Measurements from ENCODE around the gene GPR4. TPM values are rescaled to one million over a fixed set of nuclear protein-coding genes. Genes with fewer than 3 reads are reported as not detected.

GPR4 gene
- total RNA-seq, 4 donors from 2014 or later, result 3.6 to 9.4 (median 5.6) TPM

- H3K4me1 ChIP-seq, result peaks cover 19 to 41% of the 10 kb centered on the region in 2 donors
- DNase-seq, result no peak
- no peak for TF ChIP-seq POLR2A (IDR thresholded peaks at IDR 0.05)
- TF ChIP-seq, protein P1, sequence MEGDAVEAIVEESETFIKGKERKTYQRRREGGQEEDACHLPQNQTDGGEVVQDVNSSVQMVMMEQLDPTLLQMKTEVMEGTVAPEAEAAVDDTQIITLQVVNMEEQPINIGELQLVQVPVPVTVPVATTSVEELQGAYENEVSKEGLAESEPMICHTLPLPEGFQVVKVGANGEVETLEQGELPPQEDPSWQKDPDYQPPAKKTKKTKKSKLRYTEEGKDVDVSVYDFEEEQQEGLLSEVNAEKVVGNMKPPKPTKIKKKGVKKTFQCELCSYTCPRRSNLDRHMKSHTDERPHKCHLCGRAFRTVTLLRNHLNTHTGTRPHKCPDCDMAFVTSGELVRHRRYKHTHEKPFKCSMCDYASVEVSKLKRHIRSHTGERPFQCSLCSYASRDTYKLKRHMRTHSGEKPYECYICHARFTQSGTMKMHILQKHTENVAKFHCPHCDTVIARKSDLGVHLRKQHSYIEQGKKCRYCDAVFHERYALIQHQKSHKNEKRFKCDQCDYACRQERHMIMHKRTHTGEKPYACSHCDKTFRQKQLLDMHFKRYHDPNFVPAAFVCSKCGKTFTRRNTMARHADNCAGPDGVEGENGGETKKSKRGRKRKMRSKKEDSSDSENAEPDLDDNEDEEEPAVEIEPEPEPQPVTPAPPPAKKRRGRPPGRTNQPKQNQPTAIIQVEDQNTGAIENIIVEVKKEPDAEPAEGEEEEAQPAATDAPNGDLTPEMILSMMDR (IDR thresholded peaks at IDR 0.05), result no peak
- peak overlapping the region in 1 of 3 donors; percentile 75 for H3K27ac ChIP-seq
- intact Hi-C loops (cut with DNase I), result loop anchor here (5.0 kb wide), 1 partner anchor 119 kb away; no protein-coding TSS in a partner anchor
- no peak overlapping the region for H3K4me3 ChIP-seq (replicated peaks in 1 of 3)
- no peaks in the 10 kb centered on the region for H3K36me3 ChIP-seq
- no peaks in the 10 kb centered on the region for H3K9me3 ChIP-seq
- H3K27me3 ChIP-seq, result peaks cover 12% of the 10 kb centered on the region
- 47 to 53% methylated on average over 17 of the region's 17 CpGs for WGBS, 2 donors
Observed at GRCh38 chr19:45640849-45641273, 38.8 kb upstream of the GPR4 start.

DNA sequence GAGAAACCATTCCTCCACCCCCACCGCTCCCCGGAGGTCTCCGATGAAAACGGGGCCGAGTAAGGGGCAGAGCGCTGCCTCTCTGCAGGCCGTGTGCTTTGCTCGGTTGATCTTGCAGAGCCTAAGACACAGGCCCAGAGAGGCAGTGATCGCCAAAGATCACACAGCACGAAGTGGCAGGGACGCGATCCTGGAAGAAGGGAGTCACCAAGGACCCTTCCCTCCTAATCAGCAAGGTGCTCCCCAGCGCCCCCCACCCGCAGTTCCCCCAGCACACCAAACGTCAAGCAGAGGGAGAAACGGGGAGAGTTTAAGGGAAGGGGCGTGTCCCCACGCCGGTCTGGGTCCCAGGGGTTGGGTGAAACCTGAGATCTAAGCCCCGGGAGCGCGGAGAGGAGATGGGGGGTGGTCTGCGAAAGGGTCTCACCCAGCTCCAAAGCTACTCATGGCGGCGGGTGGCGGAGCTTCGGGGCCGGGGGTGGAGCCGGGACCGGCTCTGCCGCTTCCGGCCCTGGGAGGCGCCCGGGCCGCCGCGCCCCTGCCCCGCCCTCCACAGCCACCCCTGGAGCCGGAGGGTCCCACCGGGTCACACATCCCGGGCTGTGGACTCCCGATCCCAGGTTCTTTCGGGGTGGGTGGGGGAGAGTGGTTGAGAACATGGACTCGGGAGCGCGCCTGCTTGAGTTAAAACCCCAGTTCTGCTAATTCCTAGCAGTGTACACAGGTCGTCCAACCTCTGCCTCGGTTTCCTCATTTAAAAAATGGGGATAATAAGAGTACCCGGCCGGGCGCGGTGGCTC lies 37.1 kb upstream of the GPR4 start, which contains the start of gene EML2:
Gene EML2, minus strand, starts transcription at position 468 of the 800 bp plus-strand sequence. Its CDS starts 21 bp downstream, at position 447.
- Histone ChIP-seq H3K4me3 (replicated peaks in 1 of 3) (peak within 1 kb of the TSS; percentile 48 to 68 (median 67)), H3K4me1 (peaks cover 19 to 34% of the 10 kb centered on the region in 2 donors), H3K27me3 (no peaks in the 10 kb centered on the region), H3K36me3 (no peaks in the 10 kb centered on the region), H3K9me3 (no peaks in the 10 kb centered on the region), H3K27ac (peak within 1 kb of the TSS in 1 of 3 donors; percentile 10)
- intact Hi-C loops (cut with DNase I), result no loop called here
- TF ChIP-seq, protein P1 (IDR thresholded peaks at IDR 0.05), result no peak
- TF ChIP-seq POLR2A (IDR thresholded peaks at IDR 0.05), result peak in 1 of 2 donors; percentile 20
- 4 to 8% methylated on average over 18 to 25 of the region's 52 CpGs for WGBS, 2 donors
- peak; percentile 57 to 60 for DNase-seq

GRCh38 chr19:45637890-45638667 lies 36.1 kb upstream of the GPR4 start:
- peaks cover 19 to 34% of the 10 kb centered on the region in 2 donors for H3K4me1 ChIP-seq
- intact Hi-C loops (cut with DNase I), result no loop called here
- WGBS, 2 donors, result 65 to 74% methylated on average over 16 to 19 of the region's 19 CpGs
- H3K9me3 ChIP-seq, result no peaks in the 10 kb centered on the region
- H3K36me3 ChIP-seq, result no peaks in the 10 kb centered on the region
- peak; percentile 23 to 27 for DNase-seq
- H3K4me3 ChIP-seq (replicated peaks in 1 of 3), result peak overlapping the region in 1 of 3 donors; percentile 68
- TF ChIP-seq, protein P1 (IDR thresholded peaks at IDR 0.05), result no peak
- no peak for TF ChIP-seq POLR2A (IDR thresholded peaks at IDR 0.05)
- no peak overlapping the region for H3K27ac ChIP-seq
- no peaks in the 10 kb centered on the region for H3K27me3 ChIP-seq

DNA sequence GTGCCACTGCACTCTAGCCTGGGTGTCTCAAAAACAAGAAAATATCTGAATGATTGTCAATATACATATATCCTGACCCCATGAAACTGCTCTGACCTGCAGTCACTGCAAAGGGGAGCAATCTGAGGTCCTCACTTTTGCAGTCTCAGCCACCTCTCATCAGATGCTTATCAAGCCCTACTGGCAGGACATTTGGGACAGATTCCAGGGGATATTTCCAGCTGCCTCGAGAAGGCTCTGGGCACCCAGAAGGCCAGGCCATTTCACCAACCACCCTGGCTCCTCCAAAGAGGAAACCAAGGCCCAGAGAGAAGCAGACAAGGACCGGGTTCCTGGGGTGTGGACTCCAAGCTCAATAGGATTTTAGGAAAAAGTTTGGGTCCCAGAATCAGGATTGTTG lies 34.9 kb upstream of the GPR4 start:
- no peak for DNase-seq
- intact Hi-C loops (cut with DNase I), result no loop called here
- 51 to 65% methylated on average over 2 of the region's 2 CpGs for WGBS, 2 donors
- H3K27ac ChIP-seq, result no peak overlapping the region
- peaks cover 15 to 26% of the 10 kb centered on the region in 2 donors for H3K4me1 ChIP-seq
- no peaks in the 10 kb centered on the region for H3K9me3 ChIP-seq
- no peak overlapping the region for H3K4me3 ChIP-seq (replicated peaks in 1 of 3)
- H3K27me3 ChIP-seq, result no peaks in the 10 kb centered on the region
- no peaks in the 10 kb centered on the region for H3K36me3 ChIP-seq
- TF ChIP-seq, protein P1 (IDR thresholded peaks at IDR 0.05), result no peak
- TF ChIP-seq POLR2A (IDR thresholded peaks at IDR 0.05), result no peak

Data from thyroid gland (tissue), 4 donors.